NCI-H1105 (cell line): ENCODE measurements around the gene COPZ1.

Experiments
- DNase-seq: peaks from one replicate; lab custom pipeline; 2025; lab: John Stamatoyannopoulos, UW

The COPZ1 gene

GRCh38 chr12:54398218-54398617, 73.3 kb downstream of the COPZ1 start:
- no peak for DNase-seq

DNA sequence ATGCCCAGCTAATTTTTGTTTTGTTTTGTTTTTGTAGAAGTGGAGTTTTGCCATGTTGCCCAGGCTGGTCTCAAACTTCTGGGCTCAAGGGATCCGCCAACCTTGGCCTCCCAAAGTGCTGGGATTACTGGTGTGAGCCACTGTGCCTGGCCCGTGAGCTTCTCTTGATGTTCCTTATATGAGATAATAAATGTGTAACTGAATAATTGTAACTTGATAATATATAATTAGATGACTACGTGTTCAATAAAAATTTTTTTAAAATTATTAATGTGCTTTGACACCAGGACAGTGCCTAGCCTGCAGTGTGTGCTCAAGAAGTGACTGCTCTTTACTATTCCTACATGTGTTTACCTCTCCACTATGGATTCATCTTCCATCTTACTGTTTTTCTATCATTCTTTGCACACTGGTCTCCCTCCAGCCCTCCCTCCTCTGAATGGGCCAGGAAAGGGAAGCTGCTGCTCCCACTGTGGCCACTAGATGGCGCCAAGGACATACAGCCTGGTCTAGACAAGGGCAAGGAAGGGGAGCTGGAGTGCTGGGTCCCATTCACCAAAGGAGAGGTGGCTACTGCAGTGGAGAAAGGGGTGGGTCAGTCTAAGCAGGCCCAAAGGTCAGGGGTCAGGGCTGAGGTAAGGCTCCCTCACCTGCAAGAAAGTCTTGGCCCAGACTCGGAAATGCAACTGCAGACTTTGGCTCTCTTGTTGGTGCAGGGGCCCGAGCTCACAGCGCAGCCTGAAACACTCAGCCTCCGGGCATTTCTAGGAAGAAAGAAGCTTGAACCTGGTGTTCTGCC, 74.3 kb downstream of the COPZ1 start:
- DNase-seq: peak; percentile 24

DNA sequence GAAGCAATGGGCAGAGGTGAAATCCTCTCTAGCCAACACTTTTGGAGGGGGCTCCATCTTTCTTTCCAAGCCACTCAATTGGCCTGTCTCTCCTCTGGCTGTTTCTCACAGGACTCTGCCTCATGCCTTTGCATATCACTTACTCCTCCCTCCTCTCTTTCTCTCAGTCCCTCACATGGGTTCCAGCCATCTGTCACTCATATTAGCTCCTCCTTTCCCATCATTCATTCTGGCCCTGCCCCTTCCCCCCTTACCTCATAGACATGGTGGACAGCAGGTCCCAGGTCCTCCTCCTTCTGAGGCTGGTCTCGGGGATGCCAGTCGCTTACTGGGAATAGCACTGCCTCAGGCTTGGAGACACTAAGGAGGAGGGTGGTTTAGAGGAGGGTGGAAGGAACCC, 76.2 kb downstream of the COPZ1 start:
- DNase-seq: no peak
